ENCODE data around the gene RHOBTB3. TPM values are rescaled to one million over a fixed set of nuclear protein-coding genes. Genes with fewer than 3 reads are reported as not detected.

Gene RHOBTB3
- total and polyA plus RNA-seq, 10 of the 15 experiments (the other 5 are each of a cell fraction or from before 2014, with no cell fraction given): 3.6 to 42.8 (median 8.4) TPM

GRCh38 chr5:95798048-95798447 is 66.9 kb downstream of the RHOBTB3 start:
- FAIRE-seq: peak; percentile 31
- CTCF ChIA-PET: interaction anchor here (1.0 to 1.8 kb wide), 3 partner anchors 12 to 134 kb away, joined by 3 to 5 read pairs (median 3); no protein-coding TSS in a partner anchor
- no peak for ATAC-seq

GRCh38 chr5:95798545-95798944 is 67.4 kb downstream of the RHOBTB3 start:
- Histone ChIP-seq H3K79me2 (ENCODE audit: control insufficient read depth, insufficient read depth, low read length) (no peaks in the 10 kb centered on the region), H3K4me3 (no peak overlapping the region), H3K27me3 (replicated peaks in 1 of 2; ENCODE audit: control insufficient read depth in 2 of 2, insufficient read depth in 2 of 2, low read length in 1 of 2) (no peaks in the 10 kb centered on the region), H3K4me2 (ENCODE audit: control insufficient read depth, insufficient read depth) (no peak overlapping the region), H3K4me1 (ENCODE audit: control insufficient read depth, insufficient read depth, low read length) (no peaks in the 10 kb centered on the region), H3K27ac (ENCODE audit: control insufficient read depth, insufficient read depth) (no peak overlapping the region), H3K9ac (ENCODE audit: control insufficient read depth, insufficient read depth, low read length) (no peak overlapping the region), H2AFZ (ENCODE audit: control insufficient read depth, low read depth, low read length) (no peak overlapping the region), H3K36me3 (ENCODE audit: control insufficient read depth in 2 of 2, insufficient read depth in 2 of 2, low read length in 1 of 2) (no peaks in the 10 kb centered on the region), H3K9me3 (replicated peaks; ENCODE audit: control insufficient read depth, insufficient read depth, low read length) (no peaks in the 10 kb centered on the region; the same call in 2 of the 3 replicates), H4K20me1 (ENCODE audit: control insufficient read depth, insufficient read depth) (no peaks in the 10 kb centered on the region)
- FAIRE-seq (no peak), DNase-seq (ENCODE audit: low read depth, low spot score) (no peak), ATAC-seq (peak; percentile 59)
- in situ Hi-C loops (cut with MboI): no loop called here
- BruUV-seq (replicated peaks): no TSS peak
- RAD21 ChIA-PET (ENCODE audit: unreplicated experiment): no interaction called here
- SMC1A ChIA-PET (ENCODE audit: uncharacterized antibody, unreplicated experiment): interaction anchor here (1.1 to 4.9 kb wide), 3 partner anchors 10 to 17 kb away, joined by 3 to 26 read pairs (median 15); no protein-coding TSS in a partner anchor
- TF ChIP-seq HDAC2 (IDR thresholded peaks at IDR 0.05): no peak
- TF ChIP-seq TARDBP (IDR thresholded peaks at IDR 0.05; ENCODE audit: borderline replicate concordance): no peak
- no peak for TF ChIP-seq E4F1 (IDR thresholded peaks at IDR 0.05; ENCODE audit: borderline replicate concordance, partially characterized antibody)
- TF ChIP-seq JUNB (IDR thresholded peaks at IDR 0.05): peak; percentile 11; the same call in 1 of the 2 replicates
- POLR2A ChIA-PET: no interaction called here
- intact Hi-C loops (cut with micrococcal nuclease; ENCODE audit: unreplicated experiment): no loop called here
- CTCF ChIA-PET: interaction anchor here (1.2 kb wide), 1 partner anchor 16 kb away, joined by 3 read pairs; no protein-coding TSS in a partner anchor

More at GRCh38 chr5:95798048-95798447, 66.9 kb downstream of the RHOBTB3 start:
- TF ChIP-seq MLLT1 (IDR thresholded peaks at IDR 0.05) (no peak), NRF1 (conservative IDR thresholded peaks at IDR 0.05; ENCODE audit: low read depth, low read length) (no peak), MEF2A (IDR thresholded peaks at IDR 0.05; ENCODE audit: insufficient read depth, low read depth, low read length) (no peak), RAD51 (IDR thresholded peaks at IDR 0.05) (no peak), LARP7 (IDR thresholded peaks at IDR 0.05) (no peak), ZNF622 (IDR thresholded peaks at IDR 0.05) (no peak)
- intact Hi-C loops (cut with micrococcal nuclease; ENCODE audit: unreplicated experiment): no loop called here
- ChIA-PET POLR2A (interaction anchor here (1.2 kb wide), 1 partner anchor 24 kb away, joined by 3 read pairs; no protein-coding TSS in a partner anchor), SMC1A (ENCODE audit: uncharacterized antibody, unreplicated experiment) (interaction anchor here (4.4 to 4.9 kb wide), 2 partner anchors 11 to 17 kb away, joined by 15 to 26 read pairs; no protein-coding TSS in a partner anchor), RAD21 (ENCODE audit: unreplicated experiment) (no interaction called here)
- H3K36me3 ChIP-seq (ENCODE audit: control insufficient read depth in 2 of 2, insufficient read depth in 2 of 2, low read length in 1 of 2): no peaks in the 10 kb centered on the region
- H3K4me1 ChIP-seq (ENCODE audit: control insufficient read depth, insufficient read depth, low read length): no peaks in the 10 kb centered on the region
- H2AFZ ChIP-seq (ENCODE audit: control insufficient read depth, low read depth, low read length): no peak overlapping the region
- 100% methylated on average over 2 of the region's 2 CpGs for WGBS (ENCODE audit: insufficient coverage, insufficient replicate concordance, low lambda C conversion rate, missing lambda C conversion rate)
- BruUV-seq (replicated peaks): no TSS peak
- no peaks in the 10 kb centered on the region for H4K20me1 ChIP-seq (ENCODE audit: control insufficient read depth, insufficient read depth)
- H3K79me2 ChIP-seq (ENCODE audit: control insufficient read depth, insufficient read depth, low read length): no peaks in the 10 kb centered on the region
- no peaks in the 10 kb centered on the region; the same call in 2 of the 3 replicates for H3K9me3 ChIP-seq (replicated peaks; ENCODE audit: control insufficient read depth, insufficient read depth, low read length)
- H3K4me2 ChIP-seq (ENCODE audit: control insufficient read depth, insufficient read depth): no peak overlapping the region
- in situ Hi-C loops (cut with MboI): no loop called here
- H3K9ac ChIP-seq (ENCODE audit: control insufficient read depth, insufficient read depth, low read length): no peak overlapping the region
- H3K27me3 ChIP-seq (replicated peaks in 1 of 2; ENCODE audit: control insufficient read depth in 2 of 2, insufficient read depth in 2 of 2, low read length in 1 of 2): no peaks in the 10 kb centered on the region
- no peak overlapping the region for H3K27ac ChIP-seq (ENCODE audit: control insufficient read depth, insufficient read depth)
- no peak overlapping the region for H3K4me3 ChIP-seq
- no peak for DNase-seq (ENCODE audit: low read depth, low spot score)
